Measurements from ENCODE around the gene NR1H4. TPM values are rescaled to one million over a fixed set of nuclear protein-coding genes. Genes with fewer than 3 reads are reported as not detected.

The NR1H4 gene
- total and polyA plus RNA-seq, 2 of the 13 experiments (the other 11 are each of a cell fraction or from before 2014, with no cell fraction given), result 27.3 to 114 TPM

DNA sequence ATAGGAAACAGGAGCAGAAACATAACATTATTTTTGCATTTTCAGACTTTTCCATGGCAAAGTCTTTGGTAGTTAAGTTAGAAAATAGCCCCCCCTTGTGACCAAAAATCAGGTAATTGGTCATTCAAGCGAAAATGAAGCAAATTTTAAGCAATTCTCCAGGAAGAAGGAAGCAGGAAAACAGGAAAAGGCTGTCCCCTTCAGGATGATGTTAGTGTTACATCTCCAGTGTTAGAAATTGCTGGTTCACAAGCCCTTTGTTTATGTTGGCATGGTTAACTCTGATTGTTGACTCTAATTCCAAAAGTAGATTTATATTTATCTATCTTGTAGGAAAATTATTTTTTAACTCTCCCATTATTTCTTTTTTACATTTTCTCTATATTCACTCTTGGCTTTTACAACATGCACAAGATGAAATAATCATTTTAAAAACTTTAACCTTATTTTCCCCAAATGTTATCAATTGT is 81.0 kb downstream of the NR1H4 start (continued):
- TF ChIP-seq SIN3B (IDR thresholded peaks at IDR 0.05; ENCODE audit: low read length), result no peak
- TF ChIP-seq ZNF432 (CRISPR knock-in tag; IDR thresholded peaks at IDR 0.05; ENCODE audit: borderline replicate concordance), result no peak
- TF ChIP-seq, protein P1, sequence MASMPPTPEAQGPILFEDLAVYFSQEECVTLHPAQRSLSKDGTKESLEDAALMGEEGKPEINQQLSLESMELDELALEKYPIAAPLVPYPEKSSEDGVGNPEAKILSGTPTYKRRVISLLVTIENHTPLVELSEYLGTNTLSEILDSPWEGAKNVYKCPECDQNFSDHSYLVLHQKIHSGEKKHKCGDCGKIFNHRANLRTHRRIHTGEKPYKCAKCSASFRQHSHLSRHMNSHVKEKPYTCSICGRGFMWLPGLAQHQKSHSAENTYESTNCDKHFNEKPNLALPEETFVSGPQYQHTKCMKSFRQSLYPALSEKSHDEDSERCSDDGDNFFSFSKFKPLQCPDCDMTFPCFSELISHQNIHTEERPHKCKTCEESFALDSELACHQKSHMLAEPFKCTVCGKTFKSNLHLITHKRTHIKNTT (CRISPR knock-in tag; IDR thresholded peaks at IDR 0.05), result no peak
- no peak for TF ChIP-seq ZNF235 (CRISPR knock-in tag; IDR thresholded peaks at IDR 0.05; ENCODE audit: borderline replicate concordance)
- TF ChIP-seq, protein P2, sequence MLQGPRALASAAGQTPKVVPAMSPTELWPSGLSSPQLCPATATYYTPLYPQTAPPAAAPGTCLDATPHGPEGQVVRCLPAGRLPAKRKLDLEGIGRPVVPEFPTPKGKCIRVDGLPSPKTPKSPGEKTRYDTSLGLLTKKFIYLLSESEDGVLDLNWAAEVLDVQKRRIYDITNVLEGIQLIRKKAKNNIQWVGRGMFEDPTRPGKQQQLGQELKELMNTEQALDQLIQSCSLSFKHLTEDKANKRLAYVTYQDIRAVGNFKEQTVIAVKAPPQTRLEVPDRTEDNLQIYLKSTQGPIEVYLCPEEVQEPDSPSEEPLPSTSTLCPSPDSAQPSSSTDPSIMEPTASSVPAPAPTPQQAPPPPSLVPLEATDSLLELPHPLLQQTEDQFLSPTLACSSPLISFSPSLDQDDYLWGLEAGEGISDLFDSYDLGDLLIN (CRISPR knock-in tag; IDR thresholded peaks at IDR 0.05; ENCODE audit: borderline replicate concordance), result no peak
- TF ChIP-seq ZNF350 (CRISPR knock-in tag; IDR thresholded peaks at IDR 0.05; ENCODE audit: borderline replicate concordance, low read depth), result no peak
- TF ChIP-seq SRY (CRISPR knock-in tag; IDR thresholded peaks at IDR 0.05), result no peak
- TF ChIP-seq ZNF253 (CRISPR knock-in tag; IDR thresholded peaks at IDR 0.05; ENCODE audit: borderline replicate concordance), result no peak
- TF ChIP-seq SNRNP70 (IDR thresholded peaks at IDR 0.05; ENCODE audit: low read depth, low read length), result no peak
- TF ChIP-seq SMARCE1 (IDR thresholded peaks at IDR 0.05; ENCODE audit: borderline replicate concordance), result no peak
- no peak for TF ChIP-seq KDM6A (CRISPR knock-in tag; IDR thresholded peaks at IDR 0.05; ENCODE audit: low read depth)
- TF ChIP-seq MIXL1 (CRISPR knock-in tag; IDR thresholded peaks at IDR 0.05), result peak; percentile 91
- no peak for TF ChIP-seq BHLHE40 (IDR thresholded peaks at IDR 0.05; ENCODE audit: low read length)
- TF ChIP-seq SRSF4 (IDR thresholded peaks at IDR 0.05; ENCODE audit: low read depth, low read length, poor library complexity, severe bottlenecking), result no peak
- no peak for TF ChIP-seq NFIB (CRISPR knock-in tag; IDR thresholded peaks at IDR 0.05; ENCODE audit: borderline replicate concordance)
- no peak for TF ChIP-seq HIVEP1 (CRISPR knock-in tag; IDR thresholded peaks at IDR 0.05)
- peak; percentile 54; the same call in 1 of the 2 replicates for TF ChIP-seq ZNF331 (CRISPR knock-in tag; IDR thresholded peaks at IDR 0.05)
- TF ChIP-seq, protein P3, sequence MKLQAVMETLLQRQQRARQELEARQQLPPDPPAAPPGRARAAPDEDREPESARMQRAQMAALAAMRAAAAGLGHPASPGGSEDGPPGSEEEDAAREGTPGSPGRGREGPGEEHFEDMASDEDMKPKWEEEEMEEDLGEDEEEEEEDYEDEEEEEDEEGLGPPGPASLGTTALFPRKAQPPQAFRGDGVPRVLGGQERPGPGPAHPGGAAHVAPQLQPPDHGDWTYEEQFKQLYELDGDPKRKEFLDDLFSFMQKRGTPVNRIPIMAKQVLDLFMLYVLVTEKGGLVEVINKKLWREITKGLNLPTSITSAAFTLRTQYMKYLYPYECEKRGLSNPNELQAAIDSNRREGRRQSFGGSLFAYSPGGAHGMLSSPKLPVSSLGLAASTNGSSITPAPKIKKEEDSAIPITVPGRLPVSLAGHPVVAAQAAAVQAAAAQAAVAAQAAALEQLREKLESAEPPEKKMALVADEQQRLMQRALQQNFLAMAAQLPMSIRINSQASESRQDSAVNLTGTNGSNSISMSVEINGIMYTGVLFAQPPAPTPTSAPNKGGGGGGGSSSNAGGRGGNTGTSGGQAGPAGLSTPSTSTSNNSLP (IDR thresholded peaks at IDR 0.05; ENCODE audit: low read depth, low read length), result no peak
- no peak for TF ChIP-seq ATF7-NPFF (CRISPR knock-in tag; IDR thresholded peaks at IDR 0.05; ENCODE audit: low read depth)
- TF ChIP-seq GLI4 (CRISPR knock-in tag; IDR thresholded peaks at IDR 0.05; ENCODE audit: borderline replicate concordance), result no peak
- no peak for TF ChIP-seq ZNF496 (CRISPR knock-in tag; IDR thresholded peaks at IDR 0.05; ENCODE audit: insufficient replicate concordance)
- no peak for TF ChIP-seq ZNF562 (CRISPR knock-in tag; IDR thresholded peaks at IDR 0.05; ENCODE audit: borderline replicate concordance)
- TF ChIP-seq ZBTB49 (CRISPR knock-in tag; IDR thresholded peaks at IDR 0.05; ENCODE audit: borderline replicate concordance), result no peak
- no peak for TF ChIP-seq ZNF282 (IDR thresholded peaks at IDR 0.05; ENCODE audit: partially characterized antibody)
- no peak for TF ChIP-seq TBL1XR1 (IDR thresholded peaks at IDR 0.05; ENCODE audit: borderline replicate concordance, low read length, partially characterized antibody)
